ENCODE results near the gene RAD9A.

RAD9A gene

GRCh38 chr11:67433536-67434394, 42.0 kb downstream of the RAD9A start:
- no peak overlapping the region for H3K4me3 ChIP-seq (replicated peaks; ENCODE audit: low read depth, low read length)
- no peak for DNase-seq (ENCODE audit: extremely low read depth, low read depth)
- no peak for TF ChIP-seq CTCF (IDR thresholded peaks at IDR 0.05; ENCODE audit: low read depth, low read length, missing control alignments)

- no peak for TF ChIP-seq CTCF (IDR thresholded peaks at IDR 0.05; ENCODE audit: low read depth, low read length, missing control alignments)
- no peak overlapping the region for H3K4me3 ChIP-seq (replicated peaks; ENCODE audit: low read depth, low read length)
- no peak for DNase-seq (ENCODE audit: extremely low read depth, low read depth)
These were observed 42.7 kb downstream of the RAD9A start for GRCh38 chr11:67434395-67434881.

GRCh38 chr11:67435031-67435726, 43.4 kb downstream of the RAD9A start:
- no peak overlapping the region for H3K4me3 ChIP-seq (replicated peaks; ENCODE audit: low read depth, low read length)
- no peak for DNase-seq (ENCODE audit: extremely low read depth, low read depth)
- no peak for TF ChIP-seq CTCF (IDR thresholded peaks at IDR 0.05; ENCODE audit: low read depth, low read length, missing control alignments)

GRCh38 chr11:67435727-67436458, 44.1 kb downstream of the RAD9A start:
- TF ChIP-seq CTCF (IDR thresholded peaks at IDR 0.05; ENCODE audit: low read depth, low read length, missing control alignments), result no peak
- H3K4me3 ChIP-seq (replicated peaks; ENCODE audit: low read depth, low read length), result no peak overlapping the region
- DNase-seq (ENCODE audit: extremely low read depth, low read depth), result no peak

- no peak for DNase-seq (ENCODE audit: extremely low read depth, low read depth)
- no peak overlapping the region for H3K4me3 ChIP-seq (replicated peaks; ENCODE audit: low read depth, low read length)
These were observed 44.8 kb downstream of the RAD9A start for GRCh38 chr11:67436459-67437081.

More at GRCh38 chr11:67436459-67437081, 44.8 kb downstream of the RAD9A start:
- no peak for TF ChIP-seq CTCF (IDR thresholded peaks at IDR 0.05; ENCODE audit: low read depth, low read length, missing control alignments)

Data from HFF-Myc (cell line).